ENCODE results near the gene HAX1.
"Not testable (repeated sequence)": the region's sequence is repeated elsewhere in the genome, so short reads cannot be mapped to it uniquely, and the experiment has no call there.

Gene HAX1

GRCh38 chr1:154272217-154272998 is at the start of gene HAX1:
Gene HAX1, plus strand, starts transcription at chr1:154272629. Its CDS starts 95 bp downstream, at chr1:154272724.
- peak within 1 kb of the TSS; percentile 99 for H3K27ac Mint-ChIP-seq (ENCODE audit: low read depth)
- ATAC-seq (replicated peaks; ENCODE audit: extremely low read depth, poor library complexity, severe bottlenecking) (peak; percentile 91), DNase-seq (ENCODE audit: low spot score in 2 of 2) (peak; percentile 86 to 97)
- no peaks in the 10 kb centered on the region for H3K27me3 Mint-ChIP-seq
- peaks cover 38% of the 10 kb centered on the region for H3K36me3 Mint-ChIP-seq (ENCODE audit: insufficient read depth)
- H3K4me1 Mint-ChIP-seq: peaks cover 29% of the 10 kb centered on the region
- H3K4me3 Mint-ChIP-seq: peak within 1 kb of the TSS; percentile 98
- no peaks in the 10 kb centered on the region for H3K9me3 Mint-ChIP-seq

- H3K4me3 Mint-ChIP-seq: peak overlapping the region; percentile 82
Measured at GRCh38 chr1:154222918-154223317, 49.5 kb upstream of the HAX1 start.

GRCh38 chr1:154223621-154224020 is 48.8 kb upstream of the HAX1 start:
- DNase-seq (ENCODE audit: low spot score in 2 of 2) (no peak), ATAC-seq (replicated peaks; ENCODE audit: extremely low read depth, poor library complexity, severe bottlenecking) (no peak)
- no peak overlapping the region for H3K4me3 Mint-ChIP-seq
- peaks cover 56% of the 10 kb centered on the region for H3K36me3 Mint-ChIP-seq (ENCODE audit: insufficient read depth)
- H3K4me1 Mint-ChIP-seq: peaks cover 64% of the 10 kb centered on the region
- peak overlapping the region; percentile 90 for H3K27ac Mint-ChIP-seq (ENCODE audit: low read depth)
- no peaks in the 10 kb centered on the region for H3K9me3 Mint-ChIP-seq
- H3K27me3 Mint-ChIP-seq: no peaks in the 10 kb centered on the region

More at GRCh38 chr1:154222918-154223317, 49.5 kb upstream of the HAX1 start:
- peaks cover 52% of the 10 kb centered on the region for H3K36me3 Mint-ChIP-seq (ENCODE audit: insufficient read depth)
- H3K9me3 Mint-ChIP-seq: no peaks in the 10 kb centered on the region
- DNase-seq (ENCODE audit: low spot score in 2 of 2) (no peak), ATAC-seq (replicated peaks; ENCODE audit: extremely low read depth, poor library complexity, severe bottlenecking) (no peak)
- no peaks in the 10 kb centered on the region for H3K27me3 Mint-ChIP-seq
- H3K27ac Mint-ChIP-seq (ENCODE audit: low read depth): peak overlapping the region; percentile 90
- H3K4me1 Mint-ChIP-seq: peaks cover 70% of the 10 kb centered on the region

DNA sequence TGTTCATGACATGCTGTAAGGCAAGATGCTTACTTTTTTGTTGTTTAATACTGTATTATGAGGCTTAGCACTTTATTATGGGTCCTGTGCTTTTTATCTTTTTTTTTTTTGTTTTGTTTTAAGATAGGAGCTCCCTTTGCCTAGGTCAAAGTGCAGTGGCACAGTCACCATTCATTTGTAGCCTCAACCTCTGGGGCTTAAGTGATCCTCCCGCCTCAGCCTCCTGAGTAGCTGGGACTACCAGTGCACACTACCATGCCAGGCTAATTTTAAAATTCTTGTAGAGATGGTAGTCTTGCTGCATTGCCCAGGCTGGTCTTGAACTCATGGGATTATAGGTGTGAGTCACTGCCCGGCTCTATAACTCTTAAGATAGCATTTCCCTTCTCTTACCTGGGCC is 47.1 kb upstream of the HAX1 start:
- no peak for DNase-seq (ENCODE audit: low spot score in 2 of 2)
- peaks cover 60% of the 10 kb centered on the region for H3K36me3 Mint-ChIP-seq (ENCODE audit: insufficient read depth)
- H3K27me3 Mint-ChIP-seq: no peaks in the 10 kb centered on the region
- no peaks in the 10 kb centered on the region for H3K9me3 Mint-ChIP-seq
- H3K27ac Mint-ChIP-seq (ENCODE audit: low read depth): peak overlapping the region; percentile 90
- H3K4me1 Mint-ChIP-seq: peaks cover 54% of the 10 kb centered on the region
- ATAC-seq (replicated peaks; ENCODE audit: extremely low read depth, poor library complexity, severe bottlenecking): no peak
- H3K4me3 Mint-ChIP-seq: no peak overlapping the region

- H3K4me1 Mint-ChIP-seq: peaks cover 19% of the 10 kb centered on the region
- not testable (repeated sequence) for H3K4me3 Mint-ChIP-seq; H3K9me3 Mint-ChIP-seq; ATAC-seq (replicated peaks; ENCODE audit: extremely low read depth, poor library complexity, severe bottlenecking); DNase-seq (ENCODE audit: low spot score in 2 of 2); H3K27me3 Mint-ChIP-seq; H3K27ac Mint-ChIP-seq (ENCODE audit: low read depth)
- H3K36me3 Mint-ChIP-seq (ENCODE audit: insufficient read depth): peaks cover 82% of the 10 kb centered on the region
Measured at GRCh38 chr1:154231112-154231511, 41.3 kb upstream of the HAX1 start.

DNA sequence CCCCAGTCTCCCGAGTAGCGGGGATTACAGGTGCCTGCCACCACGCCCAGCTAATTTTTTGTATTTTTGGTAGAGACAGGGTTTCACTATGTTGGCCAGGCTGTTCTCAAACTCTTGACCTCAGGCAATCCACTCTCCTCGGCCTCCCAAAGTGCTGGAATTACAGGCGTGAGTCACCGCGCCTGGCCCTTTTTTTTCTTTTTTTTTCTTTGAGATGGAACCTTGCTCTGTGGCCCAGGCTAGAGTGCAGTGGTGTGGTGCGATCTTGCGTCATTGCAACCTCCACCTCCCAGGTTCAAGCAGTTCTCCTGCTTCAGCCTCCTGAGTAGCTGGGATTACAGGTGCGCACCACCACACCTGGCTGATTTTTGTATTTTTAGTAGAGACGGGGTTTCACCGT is 39.3 kb upstream of the HAX1 start:
- H3K27ac Mint-ChIP-seq (ENCODE audit: low read depth): peak overlapping the region; percentile 52
- H3K9me3 Mint-ChIP-seq; H3K4me3 Mint-ChIP-seq; DNase-seq (ENCODE audit: low spot score in 2 of 2); ATAC-seq (replicated peaks; ENCODE audit: extremely low read depth, poor library complexity, severe bottlenecking); H3K27me3 Mint-ChIP-seq: not testable (repeated sequence)
- H3K36me3 Mint-ChIP-seq (ENCODE audit: insufficient read depth): peaks cover 80% of the 10 kb centered on the region
- H3K4me1 Mint-ChIP-seq: peaks cover 26% of the 10 kb centered on the region

- H3K27ac Mint-ChIP-seq (ENCODE audit: low read depth): no peak overlapping the region
Measured at GRCh38 chr1:154236855-154237254, 35.6 kb upstream of the HAX1 start.

DNA sequence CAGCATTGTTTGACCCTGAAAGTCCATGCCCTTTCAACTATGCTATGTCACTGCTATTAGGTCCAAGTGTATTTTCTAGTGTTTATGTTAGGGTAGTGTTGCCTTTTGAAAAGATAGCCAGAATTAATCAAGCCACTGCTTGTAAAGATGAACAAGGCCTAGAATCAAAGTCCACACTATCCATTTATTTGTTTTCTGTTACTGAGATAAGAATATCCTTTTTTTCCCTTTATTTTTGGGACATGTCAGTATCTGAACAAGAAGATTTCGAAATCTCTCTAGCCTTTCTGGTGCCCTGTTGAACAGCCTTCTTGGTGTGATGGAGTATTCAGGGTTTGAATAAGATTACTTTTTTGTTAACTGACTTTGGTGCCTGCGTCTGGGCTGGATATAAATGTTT is 35.0 kb upstream of the HAX1 start:
- no peaks in the 10 kb centered on the region for H3K27me3 Mint-ChIP-seq
- no peaks in the 10 kb centered on the region for H3K9me3 Mint-ChIP-seq

More at GRCh38 chr1:154236855-154237254, 35.6 kb upstream of the HAX1 start:
- peaks cover 35% of the 10 kb centered on the region for H3K4me1 Mint-ChIP-seq
- no peak overlapping the region for H3K4me3 Mint-ChIP-seq
- H3K9me3 Mint-ChIP-seq: no peaks in the 10 kb centered on the region
- peaks cover 86% of the 10 kb centered on the region for H3K36me3 Mint-ChIP-seq (ENCODE audit: insufficient read depth)
- no peaks in the 10 kb centered on the region for H3K27me3 Mint-ChIP-seq
- ATAC-seq (replicated peaks; ENCODE audit: extremely low read depth, poor library complexity, severe bottlenecking) (no peak), DNase-seq (ENCODE audit: low spot score in 2 of 2) (no peak)

DNA sequence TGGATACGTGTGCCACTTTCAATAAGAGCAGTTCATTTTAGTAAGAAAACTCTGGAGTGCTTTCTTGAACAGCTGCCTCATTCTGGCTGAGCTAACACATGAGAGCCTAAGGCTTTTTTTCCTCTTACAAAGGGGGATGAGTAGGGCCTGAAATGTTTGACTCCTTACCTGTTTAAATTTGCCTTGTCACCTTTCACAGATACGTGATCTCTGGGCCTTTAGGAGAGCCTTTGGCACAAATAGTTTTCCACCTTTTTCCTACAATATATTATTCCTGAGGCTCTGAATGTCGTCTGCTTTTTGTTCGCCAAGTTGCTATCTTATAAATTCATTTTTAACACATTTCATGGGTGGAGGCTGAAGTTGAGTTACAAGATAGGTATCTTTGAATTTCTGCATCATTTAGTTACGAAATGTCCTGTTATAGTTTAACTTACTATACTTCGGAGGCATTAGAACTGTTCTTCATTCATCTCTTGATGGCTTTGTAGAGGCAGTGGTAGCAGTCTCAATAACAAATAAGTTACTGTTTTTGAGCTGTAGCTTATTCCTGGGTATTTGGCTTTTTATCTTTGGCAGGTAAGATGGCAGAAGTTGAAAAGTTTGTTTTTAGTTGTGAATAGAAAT is 34.4 kb upstream of the HAX1 start:
- DNase-seq (ENCODE audit: low spot score in 2 of 2) (no peak), ATAC-seq (replicated peaks; ENCODE audit: extremely low read depth, poor library complexity, severe bottlenecking) (no peak)
- H3K27ac Mint-ChIP-seq (ENCODE audit: low read depth): peak overlapping the region; percentile 29
- no peak overlapping the region for H3K4me3 Mint-ChIP-seq
- H3K36me3 Mint-ChIP-seq (ENCODE audit: insufficient read depth): peaks cover 89% of the 10 kb centered on the region
- no peaks in the 10 kb centered on the region for H3K9me3 Mint-ChIP-seq
- H3K27me3 Mint-ChIP-seq: no peaks in the 10 kb centered on the region
- H3K4me1 Mint-ChIP-seq: peaks cover 35% of the 10 kb centered on the region

More for the DNA sequence above, 35.0 kb upstream of the HAX1 start:
- peak overlapping the region; percentile 29 for H3K27ac Mint-ChIP-seq (ENCODE audit: low read depth)
- ATAC-seq (replicated peaks; ENCODE audit: extremely low read depth, poor library complexity, severe bottlenecking): no peak
- DNase-seq (ENCODE audit: low spot score in 2 of 2): no peak
- H3K4me1 Mint-ChIP-seq: peaks cover 35% of the 10 kb centered on the region
- H3K4me3 Mint-ChIP-seq: no peak overlapping the region
- peaks cover 85% of the 10 kb centered on the region for H3K36me3 Mint-ChIP-seq (ENCODE audit: insufficient read depth)

- H3K4me1 Mint-ChIP-seq: peaks cover 27% of the 10 kb centered on the region
- H3K27ac Mint-ChIP-seq (ENCODE audit: low read depth): peak overlapping the region; percentile 39
- no peaks in the 10 kb centered on the region for H3K27me3 Mint-ChIP-seq
- no peaks in the 10 kb centered on the region for H3K9me3 Mint-ChIP-seq
- ATAC-seq (replicated peaks; ENCODE audit: extremely low read depth, poor library complexity, severe bottlenecking) (no peak), DNase-seq (ENCODE audit: low spot score in 2 of 2) (no peak)
- H3K36me3 Mint-ChIP-seq (ENCODE audit: insufficient read depth): peaks cover 91% of the 10 kb centered on the region
- H3K4me3 Mint-ChIP-seq: no peak overlapping the region
Measured at GRCh38 chr1:154239491-154239890, 32.9 kb upstream of the HAX1 start.

DNA sequence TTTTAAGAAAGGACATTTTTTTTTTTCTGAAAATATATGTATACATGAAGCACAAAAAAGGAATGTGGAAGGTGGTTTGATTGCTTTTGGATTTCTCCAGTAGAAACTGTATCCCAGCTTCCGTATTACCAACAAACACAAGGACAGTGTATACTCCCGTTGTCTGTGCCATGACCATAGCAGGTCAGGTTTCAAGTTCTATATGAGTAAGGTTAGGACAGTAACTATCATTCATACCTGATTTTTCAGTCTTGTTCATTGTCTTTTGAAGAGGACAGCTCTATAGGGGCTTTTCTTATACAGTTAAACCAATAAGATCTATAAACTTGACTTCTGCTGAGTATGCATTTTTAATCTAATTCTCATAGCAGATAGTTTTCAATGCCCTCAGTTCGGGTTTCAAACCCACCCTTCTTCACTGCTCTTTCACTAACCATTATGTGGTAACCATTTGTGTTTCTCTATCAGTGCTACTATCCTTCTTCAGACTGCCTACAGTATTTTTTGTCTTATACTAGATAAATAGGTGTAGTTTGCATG is 32.1 kb upstream of the HAX1 start:
- Mint-ChIP-seq H3K4me3 (no peak overlapping the region), H3K9me3 (no peaks in the 10 kb centered on the region), H3K27ac (ENCODE audit: low read depth) (no peak overlapping the region), H3K36me3 (ENCODE audit: insufficient read depth) (peaks cover 91% of the 10 kb centered on the region), H3K4me1 (peaks cover 25% of the 10 kb centered on the region), H3K27me3 (no peaks in the 10 kb centered on the region)
- DNase-seq (ENCODE audit: low spot score in 2 of 2) (no peak), ATAC-seq (replicated peaks; ENCODE audit: extremely low read depth, poor library complexity, severe bottlenecking) (no peak)

GRCh38 chr1:154241703-154242351 is 30.6 kb upstream of the HAX1 start:
- Mint-ChIP-seq H3K27me3 (no peaks in the 10 kb centered on the region), H3K4me1 (peaks cover 23% of the 10 kb centered on the region), H3K4me3 (no peak overlapping the region), H3K27ac (ENCODE audit: low read depth) (no peak overlapping the region), H3K36me3 (ENCODE audit: insufficient read depth) (peaks cover 91% of the 10 kb centered on the region), H3K9me3 (no peaks in the 10 kb centered on the region)
- ATAC-seq (replicated peaks; ENCODE audit: extremely low read depth, poor library complexity, severe bottlenecking) (no peak), DNase-seq (ENCODE audit: low spot score in 2 of 2) (no peak)

Measured in central memory CD8-positive, alpha-beta T cell (primary cell).